ENCODE data around the gene NTN5.

NTN5 gene

GRCh38 chr19:48714759-48715675, 42.2 kb upstream of the NTN5 start:
- Histone ChIP-seq H3K4me1 (ENCODE audit: control insufficient read depth, insufficient read depth, low read length) (peaks cover 51% of the 10 kb centered on the region), H3K27ac (ENCODE audit: low read length) (peak overlapping the region; percentile 85), H3K36me3 (ENCODE audit: control insufficient read depth in 2 of 2, insufficient read depth in 2 of 2, low read length in 2 of 2) (no peaks in the 10 kb centered on the region), H3K27me3 (ENCODE audit: control insufficient read depth in 1 of 2, insufficient read depth in 2 of 2, low read length in 2 of 2) (no peaks in the 10 kb centered on the region), H3K4me3 (ENCODE audit: low read length in 2 of 2) (peak overlapping the region; percentile 73 to 75), H3K9ac (ENCODE audit: low read length in 2 of 2) (peak overlapping the region; percentile 84 to 86), H3K9me3 (ENCODE audit: control insufficient read depth in 2 of 2, low read length in 2 of 2) (no peaks in the 10 kb centered on the region)

GRCh38 chr19:48713864-48714755, 41.3 kb upstream of the NTN5 start:
- H3K36me3 ChIP-seq (ENCODE audit: control insufficient read depth in 2 of 2, insufficient read depth in 2 of 2, low read length in 2 of 2) = no peaks in the 10 kb centered on the region
- peak overlapping the region; percentile 84 to 86 for H3K9ac ChIP-seq (ENCODE audit: low read length in 2 of 2)
- peaks cover 45% of the 10 kb centered on the region for H3K4me1 ChIP-seq (ENCODE audit: control insufficient read depth, insufficient read depth, low read length)
- no peaks in the 10 kb centered on the region for H3K27me3 ChIP-seq (ENCODE audit: control insufficient read depth in 1 of 2, insufficient read depth in 2 of 2, low read length in 2 of 2)
- peak overlapping the region; percentile 75 to 85 for H3K4me3 ChIP-seq (ENCODE audit: low read length in 2 of 2)
- peak overlapping the region; percentile 85 for H3K27ac ChIP-seq (ENCODE audit: low read length)
- no peaks in the 10 kb centered on the region for H3K9me3 ChIP-seq (ENCODE audit: control insufficient read depth in 2 of 2, low read length in 2 of 2)

GRCh38 chr19:48713041-48713863, 40.4 kb upstream of the NTN5 start:
- Histone ChIP-seq H3K4me3 (ENCODE audit: low read length in 2 of 2) (peak overlapping the region; percentile 75 to 85), H3K27ac (ENCODE audit: low read length) (no peak overlapping the region), H3K9ac (ENCODE audit: low read length in 2 of 2) (peak overlapping the region; percentile 52 to 71), H3K9me3 (ENCODE audit: control insufficient read depth in 2 of 2, low read length in 2 of 2) (no peaks in the 10 kb centered on the region), H3K27me3 (ENCODE audit: control insufficient read depth in 1 of 2, insufficient read depth in 2 of 2, low read length in 2 of 2) (no peaks in the 10 kb centered on the region), H3K4me1 (ENCODE audit: control insufficient read depth, insufficient read depth, low read length) (peaks cover 40% of the 10 kb centered on the region), H3K36me3 (ENCODE audit: control insufficient read depth in 2 of 2, insufficient read depth in 2 of 2, low read length in 2 of 2) (no peaks in the 10 kb centered on the region)

- Histone ChIP-seq H3K4me3 (ENCODE audit: low read length in 2 of 2) (no peak overlapping the region), H3K27ac (ENCODE audit: low read length) (no peak overlapping the region), H3K9ac (ENCODE audit: low read length in 2 of 2) (no peak overlapping the region), H3K36me3 (ENCODE audit: control insufficient read depth in 2 of 2, insufficient read depth in 2 of 2, low read length in 2 of 2) (no peaks in the 10 kb centered on the region), H3K9me3 (ENCODE audit: control insufficient read depth in 2 of 2, low read length in 2 of 2) (no peaks in the 10 kb centered on the region), H3K4me1 (ENCODE audit: control insufficient read depth, insufficient read depth, low read length) (peaks cover 30% of the 10 kb centered on the region), H3K27me3 (ENCODE audit: control insufficient read depth in 1 of 2, insufficient read depth in 2 of 2, low read length in 2 of 2) (no peaks in the 10 kb centered on the region)
Measured at GRCh38 chr19:48711106-48711662, 38.4 kb upstream of the NTN5 start.

- no peaks in the 10 kb centered on the region for H3K9me3 ChIP-seq (ENCODE audit: control insufficient read depth in 2 of 2, low read length in 2 of 2)
Measured at GRCh38 chr19:48708471-48708870, 35.7 kb upstream of the NTN5 start.

GRCh38 chr19:48705431-48705830, 32.6 kb upstream of the NTN5 start:
- H3K9me3 ChIP-seq (ENCODE audit: control insufficient read depth in 2 of 2, low read length in 2 of 2) = no peaks in the 10 kb centered on the region
- no peaks in the 10 kb centered on the region for H3K27me3 ChIP-seq (ENCODE audit: control insufficient read depth in 1 of 2, insufficient read depth in 2 of 2, low read length in 2 of 2)
- no peak overlapping the region for H3K27ac ChIP-seq (ENCODE audit: low read length)
- no peak overlapping the region for H3K4me3 ChIP-seq (ENCODE audit: low read length in 2 of 2)
- peaks cover 0 to 5% of the 10 kb centered on the region in 2 donors for H3K36me3 ChIP-seq (ENCODE audit: control insufficient read depth in 2 of 2, insufficient read depth in 2 of 2, low read length in 2 of 2)
- no peak overlapping the region for H3K9ac ChIP-seq (ENCODE audit: low read length in 2 of 2)
- no peaks in the 10 kb centered on the region for H3K4me1 ChIP-seq (ENCODE audit: control insufficient read depth, insufficient read depth, low read length)

More at GRCh38 chr19:48708471-48708870, 35.7 kb upstream of the NTN5 start:
- no peak overlapping the region for H3K27ac ChIP-seq (ENCODE audit: low read length)
- peaks cover 10% of the 10 kb centered on the region for H3K4me1 ChIP-seq (ENCODE audit: control insufficient read depth, insufficient read depth, low read length)
- no peak overlapping the region for H3K4me3 ChIP-seq (ENCODE audit: low read length in 2 of 2)
- H3K9ac ChIP-seq (ENCODE audit: low read length in 2 of 2) = no peak overlapping the region
- H3K36me3 ChIP-seq (ENCODE audit: control insufficient read depth in 2 of 2, insufficient read depth in 2 of 2, low read length in 2 of 2) = peaks cover 0 to 4% of the 10 kb centered on the region in 2 donors
- no peaks in the 10 kb centered on the region for H3K27me3 ChIP-seq (ENCODE audit: control insufficient read depth in 1 of 2, insufficient read depth in 2 of 2, low read length in 2 of 2)

- peaks cover 0 to 3% of the 10 kb centered on the region in 2 donors for H3K27me3 ChIP-seq (ENCODE audit: control insufficient read depth in 1 of 2, insufficient read depth in 2 of 2, low read length in 2 of 2)
- peaks cover 0 to 5% of the 10 kb centered on the region in 2 donors for H3K36me3 ChIP-seq (ENCODE audit: control insufficient read depth in 2 of 2, insufficient read depth in 2 of 2, low read length in 2 of 2)
- H3K27ac ChIP-seq (ENCODE audit: low read length) = no peak overlapping the region
- H3K9me3 ChIP-seq (ENCODE audit: control insufficient read depth in 2 of 2, low read length in 2 of 2) = no peaks in the 10 kb centered on the region
- H3K4me3 ChIP-seq (ENCODE audit: low read length in 2 of 2) = no peak overlapping the region
- H3K9ac ChIP-seq (ENCODE audit: low read length in 2 of 2) = no peak overlapping the region
- H3K4me1 ChIP-seq (ENCODE audit: control insufficient read depth, insufficient read depth, low read length) = no peaks in the 10 kb centered on the region
Measured at GRCh38 chr19:48703316-48703715, 30.5 kb upstream of the NTN5 start.

- H3K36me3 ChIP-seq (ENCODE audit: control insufficient read depth in 2 of 2, insufficient read depth in 2 of 2, low read length in 2 of 2) = peaks cover 0 to 5% of the 10 kb centered on the region in 2 donors
- H3K4me3 ChIP-seq (ENCODE audit: low read length in 2 of 2) = no peak overlapping the region
- no peak overlapping the region for H3K27ac ChIP-seq (ENCODE audit: low read length)
- H3K9ac ChIP-seq (ENCODE audit: low read length in 2 of 2) = no peak overlapping the region
- no peaks in the 10 kb centered on the region for H3K9me3 ChIP-seq (ENCODE audit: control insufficient read depth in 2 of 2, low read length in 2 of 2)
- peaks cover 3 to 7% of the 10 kb centered on the region in 2 donors for H3K27me3 ChIP-seq (ENCODE audit: control insufficient read depth in 1 of 2, insufficient read depth in 2 of 2, low read length in 2 of 2)
- no peaks in the 10 kb centered on the region for H3K4me1 ChIP-seq (ENCODE audit: control insufficient read depth, insufficient read depth, low read length)
Measured at GRCh38 chr19:48702701-48703100, 29.9 kb upstream of the NTN5 start.

GRCh38 chr19:48698046-48698445, 25.2 kb upstream of the NTN5 start:
- H3K4me3 ChIP-seq (ENCODE audit: low read length in 2 of 2) = no peak overlapping the region
- peaks cover 16 to 23% of the 10 kb centered on the region in 2 donors for H3K27me3 ChIP-seq (ENCODE audit: control insufficient read depth in 1 of 2, insufficient read depth in 2 of 2, low read length in 2 of 2)
- H3K27ac ChIP-seq (ENCODE audit: low read length) = no peak overlapping the region
- H3K9ac ChIP-seq (ENCODE audit: low read length in 2 of 2) = no peak overlapping the region
- H3K4me1 ChIP-seq (ENCODE audit: control insufficient read depth, insufficient read depth, low read length) = no peaks in the 10 kb centered on the region
- no peaks in the 10 kb centered on the region for H3K36me3 ChIP-seq (ENCODE audit: control insufficient read depth in 2 of 2, insufficient read depth in 2 of 2, low read length in 2 of 2)
- no peaks in the 10 kb centered on the region for H3K9me3 ChIP-seq (ENCODE audit: control insufficient read depth in 2 of 2, low read length in 2 of 2)
